HEK293T (cell line): ENCODE data around the gene IL1R2.

Source experiments
- BHLHE40 ChIP-seq: fragments of 450-650 bp; IDR thresholded peaks from 2 replicates; pipeline ENCODE4 v1.6.1; 2016; ENCODE audit warnings: mild to moderate bottlenecking, moderate library complexity, borderline replicate concordance
- FOXA1 ChIP-seq: fragments of 450-650 bp; IDR thresholded peaks from 2 replicates; pipeline ENCODE4 v1.6.1; 2016; ENCODE audit warnings: mild to moderate bottlenecking
- SP1 ChIP-seq: fragments of 450-650 bp; IDR thresholded peaks from 2 replicates; pipeline ENCODE4 v1.6.1; 2017

- TF ChIP-seq FOXA1 (no peak), SP1 (no peak), BHLHE40 (no peak)
Observed at GRCh38 chr2:102020596-102021170, 28.9 kb downstream of the IL1R2 start.
